ENCODE results near the gene PRR15. TPM values are rescaled to one million over a fixed set of nuclear protein-coding genes. Genes with fewer than 3 reads are reported as not detected.

PRR15 gene
- total and polyA plus RNA-seq, 2 of the 4 experiments (the other 2 are of a cell fraction), result not detected

- Histone ChIP-seq H4K91ac (ENCODE audit: insufficient read depth, low read depth, low read length) (no peak overlapping the region), H3K36me3 (ENCODE audit: control insufficient read depth, insufficient read depth, low read length) (no peaks in the 10 kb centered on the region), H4K5ac (ENCODE audit: low read depth, low read length) (no peak overlapping the region), H2BK15ac (ENCODE audit: low read depth, low read length) (no peak overlapping the region), H3K27ac (ENCODE audit: insufficient read depth, low read length) (no peak overlapping the region), H3K27me3 (ENCODE audit: control insufficient read depth, insufficient read depth, low read length) (no peaks in the 10 kb centered on the region), H3K9me1 (ENCODE audit: insufficient read depth, low read length) (no peaks in the 10 kb centered on the region), H2BK20ac (ENCODE audit: low read depth, low read length) (no peak overlapping the region), H3K23ac (ENCODE audit: low read depth, low read length) (no peak overlapping the region), H3K9me3 (ENCODE audit: control insufficient read depth, insufficient read depth, low read length) (no peaks in the 10 kb centered on the region), H3K4me3 (ENCODE audit: insufficient read depth, low read depth, low read length) (no peak overlapping the region), H3K9ac (ENCODE audit: low read depth, low read length) (no peak overlapping the region), H4K20me1 (ENCODE audit: insufficient read depth, low read length) (no peaks in the 10 kb centered on the region), H2AK9ac (replicated peaks; ENCODE audit: low read depth, low read length, poor library complexity) (no peak overlapping the region), H3K18ac (ENCODE audit: low read depth, low read length) (no peak overlapping the region), H3K56ac (ENCODE audit: extremely low read depth, insufficient read depth, low read length) (no peak overlapping the region), H4K8ac (ENCODE audit: low read depth in 2 of 2, low read length in 2 of 2) (no peak overlapping the region), H2AFZ (replicated peaks; ENCODE audit: low read length, poor library complexity) (no peak overlapping the region), H2AK5ac (ENCODE audit: low read depth, low read length) (no peak overlapping the region), H2BK120ac (ENCODE audit: low read depth, low read length) (no peak overlapping the region), H3K4me1 (ENCODE audit: control insufficient read depth, insufficient read depth, low read length) (no peaks in the 10 kb centered on the region), H3K79me1 (ENCODE audit: low read depth in 1 of 2, low read length in 2 of 2) (no peaks in the 10 kb centered on the region), H3K4ac (ENCODE audit: low read depth, low read length) (no peak overlapping the region), H3K4me2 (ENCODE audit: low read depth, low read length) (no peak overlapping the region), H3K14ac (replicated peaks; ENCODE audit: low read depth, low read length) (no peak overlapping the region), H2BK5ac (ENCODE audit: low read depth, low read length, poor library complexity, severe bottlenecking) (no peak overlapping the region)
- no peak for TF ChIP-seq FOS (IDR thresholded peaks at IDR 0.05; ENCODE audit: low read depth, low read length)
- no peak for TF ChIP-seq SMC3 (IDR thresholded peaks at IDR 0.05; ENCODE audit: low read depth, low read length)
- TF ChIP-seq ELK1 (IDR thresholded peaks at IDR 0.05; ENCODE audit: borderline replicate concordance, low read depth, low read length), result no peak
- TF ChIP-seq, protein P1, sequence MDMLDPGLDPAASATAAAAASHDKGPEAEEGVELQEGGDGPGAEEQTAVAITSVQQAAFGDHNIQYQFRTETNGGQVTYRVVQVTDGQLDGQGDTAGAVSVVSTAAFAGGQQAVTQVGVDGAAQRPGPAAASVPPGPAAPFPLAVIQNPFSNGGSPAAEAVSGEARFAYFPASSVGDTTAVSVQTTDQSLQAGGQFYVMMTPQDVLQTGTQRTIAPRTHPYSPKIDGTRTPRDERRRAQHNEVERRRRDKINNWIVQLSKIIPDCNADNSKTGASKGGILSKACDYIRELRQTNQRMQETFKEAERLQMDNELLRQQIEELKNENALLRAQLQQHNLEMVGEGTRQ (IDR thresholded peaks at IDR 0.05; ENCODE audit: low read depth, low read length), result no peak
- no peak for TF ChIP-seq CEBPB (IDR thresholded peaks at IDR 0.05; ENCODE audit: low read depth, low read length)
- TF ChIP-seq RAD21 (IDR thresholded peaks at IDR 0.05; ENCODE audit: low read length), result no peak
- TF ChIP-seq POLR2A (IDR thresholded peaks at IDR 0.05; ENCODE audit: low read depth, low read length), result no peak
- TF ChIP-seq MAFK (IDR thresholded peaks at IDR 0.05; ENCODE audit: low read depth, low read length), result no peak
- no peak for TF ChIP-seq RFX5 (IDR thresholded peaks at IDR 0.05; ENCODE audit: low read depth, low read length)
- TF ChIP-seq MXI1 (IDR thresholded peaks at IDR 0.05; ENCODE audit: borderline replicate concordance, low read depth, low read length), result no peak
- TF ChIP-seq, protein P2, sequence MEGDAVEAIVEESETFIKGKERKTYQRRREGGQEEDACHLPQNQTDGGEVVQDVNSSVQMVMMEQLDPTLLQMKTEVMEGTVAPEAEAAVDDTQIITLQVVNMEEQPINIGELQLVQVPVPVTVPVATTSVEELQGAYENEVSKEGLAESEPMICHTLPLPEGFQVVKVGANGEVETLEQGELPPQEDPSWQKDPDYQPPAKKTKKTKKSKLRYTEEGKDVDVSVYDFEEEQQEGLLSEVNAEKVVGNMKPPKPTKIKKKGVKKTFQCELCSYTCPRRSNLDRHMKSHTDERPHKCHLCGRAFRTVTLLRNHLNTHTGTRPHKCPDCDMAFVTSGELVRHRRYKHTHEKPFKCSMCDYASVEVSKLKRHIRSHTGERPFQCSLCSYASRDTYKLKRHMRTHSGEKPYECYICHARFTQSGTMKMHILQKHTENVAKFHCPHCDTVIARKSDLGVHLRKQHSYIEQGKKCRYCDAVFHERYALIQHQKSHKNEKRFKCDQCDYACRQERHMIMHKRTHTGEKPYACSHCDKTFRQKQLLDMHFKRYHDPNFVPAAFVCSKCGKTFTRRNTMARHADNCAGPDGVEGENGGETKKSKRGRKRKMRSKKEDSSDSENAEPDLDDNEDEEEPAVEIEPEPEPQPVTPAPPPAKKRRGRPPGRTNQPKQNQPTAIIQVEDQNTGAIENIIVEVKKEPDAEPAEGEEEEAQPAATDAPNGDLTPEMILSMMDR (conservative IDR thresholded peaks at IDR 0.05; ENCODE audit: low read depth, low read length), result no peak
- TF ChIP-seq MAZ (IDR thresholded peaks at IDR 0.05; ENCODE audit: borderline replicate concordance, low read depth, low read length), result no peak
- in situ Hi-C loops (cut with MboI; ENCODE audit: low sequenced_read_pairs) (no loop called here), dilution Hi-C loops (cut with HindIII; ENCODE audit: low sequenced_read_pairs, unreplicated experiment) (no loop called here), intact Hi-C loops (cut with micrococcal nuclease) (no loop called here)
- no TSS peak for BruUV-seq (replicated peaks)
- ATAC-seq (ENCODE audit: low read depth) (no peak), DNase-seq (no peak)
- POLR2A ChIA-PET (ENCODE audit: unreplicated experiment), result no interaction called here
- CTCF ChIA-PET, result no interaction called here
- no CpG with 5 or more reads among the region's 2 CpGs for WGBS, 2 experiments (ENCODE audit: extremely low coverage in 2 of 2, insufficient read length in 1 of 2)
These were observed 29.2 kb downstream of the PRR15 start for GRCh38 chr7:29592866-29593265.
